ENCODE results near the gene SMC6.

The SMC6 gene

GRCh38 chr2:17615147-17615546, 138.5 kb downstream of the SMC6 start:
- no peak for DNase-seq

GRCh38 chr2:17614174-17614930, 139.3 kb downstream of the SMC6 start:
- DNase-seq: no peak
